Measurements from ENCODE around the gene NLGN1. TPM values are rescaled to one million over a fixed set of nuclear protein-coding genes. Genes with fewer than 3 reads are reported as not detected.

Gene NLGN1
- total RNA-seq, 1 experiment from 2014 or later = 5.2 TPM

GRCh38 chr3:174146008-174146407 lies 748.5 kb downstream of the NLGN1 start:
- TF ChIP-seq CTCF (conservative IDR thresholded peaks at IDR 0.05) = no peak
- Histone ChIP-seq H2AFZ (ENCODE audit: low read length) (no peak overlapping the region), H3K27ac (ENCODE audit: insufficient read length, low read depth, low read length) (no peak overlapping the region), H4K91ac (ENCODE audit: insufficient read length, low read depth, low read length) (no peak overlapping the region), H3K4me2 (ENCODE audit: insufficient read depth, insufficient read length, low read length) (no peak overlapping the region), H2BK120ac (ENCODE audit: low read depth, low read length, poor library complexity, severe bottlenecking) (no peak overlapping the region), H2BK12ac (ENCODE audit: insufficient read length, low read depth, low read length) (no peak overlapping the region), H3K27me3 (ENCODE audit: insufficient read depth, low read length) (no peaks in the 10 kb centered on the region), H3K4ac (ENCODE audit: low read depth, low read length) (no peak overlapping the region), H3K23ac (ENCODE audit: insufficient read length, low read depth, low read length) (no peak overlapping the region), H3K4me1 (ENCODE audit: insufficient read depth, low read length) (peaks cover 3% of the 10 kb centered on the region; the same call in 1 of the 2 replicates), H3K56ac (ENCODE audit: insufficient read length, low read depth, low read length) (no peak overlapping the region), H4K20me1 (ENCODE audit: control insufficient read depth, insufficient read depth, insufficient read length) (no peaks in the 10 kb centered on the region), H2BK15ac (ENCODE audit: low read depth, low read length) (no peak overlapping the region), H3K79me1 (ENCODE audit: insufficient read depth, low read depth, low read length, poor library complexity, severe bottlenecking) (no peaks in the 10 kb centered on the region), H3K79me2 (ENCODE audit: insufficient read depth, low read length) (no peaks in the 10 kb centered on the region), H3K9ac (ENCODE audit: extremely low read depth, insufficient read length, low read length) (no peak overlapping the region), H3K23me2 (ENCODE audit: insufficient read length, low read depth, low read length, poor library complexity, severe bottlenecking) (no peaks in the 10 kb centered on the region), H2AK5ac (ENCODE audit: insufficient read length, low read length) (no peak overlapping the region), H3K9me3 (ENCODE audit: control insufficient read depth, low read depth, low read length) (no peaks in the 10 kb centered on the region), H4K5ac (ENCODE audit: insufficient read length, low read depth, low read length) (no peak overlapping the region), H3K18ac (ENCODE audit: insufficient read length, low read depth, low read length) (no peak overlapping the region), H3T11ph (ENCODE audit: low read length) (no peak overlapping the region), H2BK20ac (ENCODE audit: low read depth, low read length, poor library complexity, severe bottlenecking) (no peak overlapping the region), H2BK5ac (ENCODE audit: insufficient read length, low read length) (no peak overlapping the region), H4K8ac (replicated peaks; ENCODE audit: insufficient read length, low read depth, low read length) (no peak overlapping the region), H3K14ac (ENCODE audit: insufficient read depth, low read length) (no peak overlapping the region)
- no CpG with 5 or more reads among the region's 1 CpG for WGBS (ENCODE audit: extremely low coverage, insufficient read length, low lambda C conversion rate)
- H3K4me1 Mint-ChIP-seq = peaks cover 6 to 7% of the 10 kb centered on the region in 2 experiments
- no peak overlapping the region for H3K4me3 Mint-ChIP-seq
- peaks cover 12% of the 10 kb centered on the region in 2 experiments; a peak in 4 of 5 replicates for H3K9me3 Mint-ChIP-seq
- peaks cover 0 to 8% (median 7%) of the 10 kb centered on the region in 3 experiments; a peak in 3 of 7 replicates for H3K36me3 Mint-ChIP-seq (ENCODE audit: insufficient read depth in 1 of 3, low read depth in 3 of 3)
- no peak overlapping the region for H3K27ac Mint-ChIP-seq
- DNase-seq = no peak
- no peaks in the 10 kb centered on the region for H3K27me3 Mint-ChIP-seq (ENCODE audit: low read depth)

Measured in H9 (cell line).